Pons (tissue), 1 donor: ENCODE measurements around the gene WDR70.
A peak's percentile ranks its signal among the peaks of the same experiment; 100 is the strongest.
"Not testable (repeated sequence)": the region's sequence is repeated elsewhere in the genome, so short reads cannot be mapped to it uniquely, and the experiment has no call there.

Experiments used
- DNase-seq: peaks from one replicate; pipeline ENCODE4 v3.0.0-alpha.2; 2016; ENCODE audit warnings: low spot score

WDR70 gene

GRCh38 chr5:37454402-37455055 is 75.4 kb downstream of the WDR70 start:
- DNase-seq = not testable (repeated sequence)

DNA sequence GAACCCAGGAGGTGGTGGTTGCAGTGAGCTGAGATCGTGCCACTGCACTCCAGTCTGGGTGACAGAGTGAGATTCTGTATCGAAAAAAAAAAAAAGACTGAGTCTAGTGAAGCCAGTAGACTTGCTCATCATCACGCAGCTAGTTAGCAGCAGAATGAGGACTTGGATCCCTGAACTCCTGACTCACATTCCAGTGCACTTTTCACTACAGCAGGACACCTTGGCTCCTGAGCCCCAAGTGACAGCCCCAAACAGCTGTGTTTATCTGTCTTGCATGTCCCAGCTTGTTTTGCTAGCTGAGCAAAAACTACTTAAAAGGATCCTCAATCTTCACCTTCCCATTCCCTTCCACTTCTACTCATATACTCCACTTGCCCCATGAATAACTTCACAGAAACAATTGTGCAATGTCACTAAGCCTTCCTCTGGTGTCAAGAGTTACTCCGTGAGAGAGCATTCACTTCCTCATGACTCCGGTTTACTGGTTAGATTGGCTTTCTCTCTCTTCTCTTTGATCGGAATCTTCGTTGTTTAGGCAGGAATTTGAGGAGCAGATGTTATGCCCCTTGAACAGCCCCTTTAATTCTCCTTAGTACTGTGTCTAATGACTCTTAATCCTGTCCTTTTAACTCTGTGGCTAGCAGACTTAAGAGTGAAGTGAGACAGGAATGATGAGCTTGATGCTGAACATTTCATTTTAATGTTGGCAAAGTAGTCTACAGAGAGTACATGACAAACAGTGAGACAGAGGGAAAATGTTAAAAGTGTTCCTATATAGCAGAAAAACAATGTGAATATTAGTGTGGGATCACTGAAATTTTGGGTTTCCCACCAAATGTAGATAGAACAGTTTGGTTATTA is 84.3 kb downstream of the WDR70 start:
- DNase-seq = peak; percentile 37

- not testable (repeated sequence) for DNase-seq
Observed at GRCh38 chr5:37464581-37464980, 85.5 kb downstream of the WDR70 start.

- DNase-seq = not testable (repeated sequence)
Observed at GRCh38 chr5:37469383-37469782, 90.3 kb downstream of the WDR70 start.

DNA sequence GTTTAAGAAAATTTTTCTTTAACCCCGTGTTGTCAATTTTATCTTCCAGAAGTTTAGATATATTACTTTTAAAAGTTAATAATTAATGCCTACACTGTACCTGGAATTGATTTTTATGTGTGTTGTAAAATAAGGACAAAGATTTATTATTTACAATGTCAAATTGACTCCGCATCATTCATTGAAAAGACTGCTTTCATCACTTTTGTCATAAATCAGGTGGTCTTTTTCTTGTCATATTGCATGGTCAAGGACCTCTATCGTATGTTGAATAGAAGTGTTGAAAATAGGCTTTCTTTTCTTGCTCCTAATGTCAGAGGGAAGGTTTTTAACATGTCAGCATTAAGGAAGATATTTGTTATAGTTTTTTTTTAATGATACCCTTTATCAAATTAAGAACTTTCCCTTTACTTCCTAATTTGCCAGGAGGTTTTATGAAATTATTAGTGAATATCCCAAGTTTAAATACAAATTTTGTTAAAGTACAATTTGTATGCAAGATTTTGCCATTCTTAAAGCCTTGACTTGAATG is 92.6 kb downstream of the WDR70 start:
- no peak for DNase-seq

DNA sequence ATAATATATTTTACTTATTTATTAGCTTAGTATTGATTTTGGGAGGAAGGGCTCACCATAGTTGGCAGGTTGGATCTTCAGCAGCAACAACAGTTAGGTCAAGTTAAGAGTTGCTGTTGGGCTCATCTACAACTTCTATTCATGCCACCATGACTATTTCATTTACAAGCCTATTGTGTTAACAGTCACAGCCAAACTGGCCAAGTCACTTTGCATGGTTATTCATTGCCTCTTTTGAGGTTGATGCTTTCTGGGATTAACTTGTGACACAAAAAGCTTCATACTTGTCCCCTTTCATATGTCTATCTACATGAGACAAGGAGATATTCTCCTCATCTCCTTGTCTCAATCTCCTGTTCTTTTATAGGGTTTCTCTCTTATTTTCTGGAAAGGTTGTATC is 98.3 kb downstream of the WDR70 start:
- DNase-seq = no peak

DNA sequence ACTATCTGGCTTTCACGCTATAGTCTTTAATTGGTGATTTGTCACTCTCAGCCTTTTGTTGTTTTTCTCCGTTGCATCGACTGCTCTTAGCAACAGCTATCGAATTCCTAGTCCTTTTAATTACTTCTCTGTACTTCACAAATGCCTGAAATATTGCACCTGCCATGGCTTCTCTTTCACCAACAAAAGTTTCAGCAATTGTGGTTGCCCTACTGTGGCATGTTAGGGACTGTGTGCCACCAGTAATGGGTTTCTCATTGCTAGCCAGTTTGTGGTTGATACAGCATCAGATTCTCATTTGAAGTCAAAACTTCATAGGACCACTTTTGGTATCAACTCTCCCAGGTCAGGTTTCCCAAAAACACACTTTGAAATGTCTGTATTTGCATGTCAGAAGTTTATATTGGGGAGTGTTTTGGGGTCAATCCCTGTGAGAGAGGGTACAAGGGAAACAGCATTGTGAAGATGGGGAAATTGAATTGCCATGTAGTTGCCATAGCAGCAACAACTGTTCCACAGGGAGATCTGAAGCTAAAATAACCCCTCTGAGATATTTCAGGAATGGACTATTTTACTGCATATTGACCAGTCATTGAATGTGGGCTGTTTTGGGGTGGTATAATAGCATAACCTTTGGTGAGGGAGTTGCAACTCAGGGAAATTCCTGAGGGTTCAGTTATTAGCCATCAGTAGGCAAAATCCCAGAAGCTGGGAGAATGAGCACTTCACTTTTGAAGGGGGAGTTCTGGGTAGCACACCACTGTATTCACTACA is 99.2 kb downstream of the WDR70 start:
- DNase-seq = no peak

- not testable (repeated sequence) for DNase-seq
Observed at GRCh38 chr5:37481395-37481794, 102.3 kb downstream of the WDR70 start.

- DNase-seq = no peak
Observed at GRCh38 chr5:37490120-37490810, 111.1 kb downstream of the WDR70 start.

- no peak for DNase-seq
Observed at GRCh38 chr5:37490931-37491330, 111.8 kb downstream of the WDR70 start.

- no peak for DNase-seq
Observed at GRCh38 chr5:37492778-37493555, 113.8 kb downstream of the WDR70 start.

GRCh38 chr5:37494756-37495155 is 115.6 kb downstream of the WDR70 start:
- DNase-seq = no peak

GRCh38 chr5:37495210-37495609 is 116.1 kb downstream of the WDR70 start:
- DNase-seq = peak; percentile 37

DNA sequence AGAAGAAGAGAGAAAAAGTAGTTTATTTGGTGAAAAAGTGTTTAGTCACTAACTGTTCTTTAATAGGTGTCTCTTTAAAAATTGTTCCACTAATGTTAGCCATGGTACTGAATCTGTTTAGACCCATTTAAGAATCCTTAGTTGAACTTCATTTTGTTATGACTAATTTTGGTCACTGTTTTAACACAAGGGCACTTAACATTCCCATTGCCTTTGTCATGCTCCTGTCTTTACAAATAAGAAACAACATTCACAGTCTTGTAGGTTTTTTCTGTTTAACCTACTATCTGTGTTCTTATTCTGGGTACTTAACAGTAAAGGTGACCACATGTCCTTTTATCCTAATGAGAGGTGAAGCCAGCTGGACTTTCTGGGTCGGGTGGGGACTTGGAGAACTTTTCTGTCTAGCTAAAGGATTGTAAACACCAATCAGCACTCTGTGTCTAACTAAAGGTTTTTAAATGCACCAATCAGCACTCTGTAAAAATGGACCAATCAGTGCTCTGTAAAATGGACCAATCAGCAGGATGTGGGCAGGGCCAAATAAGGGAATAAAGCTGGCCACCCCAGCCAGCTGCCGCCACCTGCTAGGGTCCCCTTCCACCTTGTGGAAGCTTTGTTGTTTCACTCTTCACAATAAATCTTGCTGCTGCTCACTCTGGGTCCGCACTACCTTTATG is 116.7 kb downstream of the WDR70 start:
- DNase-seq = no peak

DNA sequence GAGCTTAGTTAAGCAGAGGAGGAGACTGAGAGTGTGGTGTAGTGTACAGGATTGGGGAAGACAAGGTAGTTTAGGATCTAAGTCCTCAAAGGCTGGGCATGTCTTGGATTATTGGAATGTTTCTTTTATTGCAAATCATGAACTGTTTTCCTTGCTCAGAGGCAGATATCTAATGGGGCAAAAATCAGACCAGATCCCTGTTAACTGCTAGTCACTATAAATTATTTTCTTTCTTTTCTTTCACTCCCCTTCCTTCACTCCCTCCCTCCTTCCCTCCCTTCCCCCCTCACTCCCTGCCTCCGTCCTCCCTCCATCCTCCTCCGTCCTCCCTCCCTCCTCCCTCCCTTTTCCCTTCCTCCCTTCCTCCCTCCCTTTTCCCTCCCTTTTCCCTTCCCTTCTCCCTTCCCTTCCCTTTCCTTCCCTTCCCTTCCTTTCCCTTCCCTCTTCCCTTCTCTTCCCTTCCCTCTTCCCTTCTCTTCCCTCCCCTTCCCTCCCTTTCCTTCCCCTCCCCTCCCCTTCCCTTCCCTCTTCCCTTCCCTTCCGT is 117.9 kb downstream of the WDR70 start:
- no peak for DNase-seq

GRCh38 chr5:37501152-37501551 is 122.0 kb downstream of the WDR70 start:
- DNase-seq = no peak

DNA sequence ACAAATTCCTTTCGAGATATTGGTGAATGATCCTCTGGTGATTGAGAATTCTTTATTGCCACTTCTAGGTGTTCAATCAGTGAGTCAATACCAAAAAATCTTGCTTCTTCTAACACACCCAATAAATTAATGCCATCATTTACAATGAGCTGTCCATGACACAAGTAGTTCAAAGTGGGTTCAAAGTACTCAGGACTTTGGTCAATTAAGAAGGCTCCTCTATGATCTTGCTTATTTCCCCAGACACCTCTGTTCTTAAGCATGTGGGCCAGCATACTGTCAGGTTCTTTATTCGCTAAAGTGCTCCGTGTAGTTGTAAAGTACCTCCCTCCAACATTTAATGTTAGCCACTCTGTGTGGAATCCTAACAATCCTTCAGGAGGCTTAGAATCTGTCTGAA is 127.1 kb downstream of the WDR70 start:
- no peak for DNase-seq

GRCh38 chr5:37506722-37507121 is 127.6 kb downstream of the WDR70 start:
- no peak for DNase-seq

GRCh38 chr5:37511646-37512045 is 132.5 kb downstream of the WDR70 start:
- DNase-seq = no peak

GRCh38 chr5:37514946-37515345 is 135.8 kb downstream of the WDR70 start:
- no peak for DNase-seq
